Activated T-cell treated with anti-CD3 and anti-CD28 coated beads for 24 hours (primary cell): ENCODE data around the gene MYORG.
A peak's percentile ranks its signal among the peaks of the same experiment; 100 is the strongest.

Experiments
- DNase-seq: peaks from one replicate; pipeline ENCODE4 v3.0.0-alpha.2; 2020; ENCODE audit warnings: low read depth

The MYORG gene

GRCh38 chr9:34332076-34332964 lies 44.4 kb downstream of the MYORG start:
- no peak for DNase-seq

GRCh38 chr9:34331196-34331595 lies 45.5 kb downstream of the MYORG start:
- no peak for DNase-seq

GRCh38 chr9:34328987-34329832 lies 47.5 kb downstream of the MYORG start, which contains the start of the genes KIF24 and NUDT2:
Gene KIF24 (minus strand): TSS chr9:34329268. CDS start chr9:34311346, 17,922 bp downstream.
Gene NUDT2 (plus strand): TSS chr9:34329569. CDS start chr9:34339040, 9,471 bp downstream.
- peak; percentile 93 for DNase-seq

- no peak for DNase-seq
Observed at GRCh38 chr9:34328500-34328986, 48.2 kb downstream of the MYORG start.

- no peak for DNase-seq
Observed at GRCh38 chr9:34326690-34327089, 50.0 kb downstream of the MYORG start.

- no peak for DNase-seq
Observed at GRCh38 chr9:34322899-34323591, 53.7 kb downstream of the MYORG start.

GRCh38 chr9:34321451-34321850 lies 55.2 kb downstream of the MYORG start:
- DNase-seq, result no peak

GRCh38 chr9:34318163-34318790 lies 58.4 kb downstream of the MYORG start:
- DNase-seq, result no peak

GRCh38 chr9:34317436-34317835 lies 59.3 kb downstream of the MYORG start:
- no peak for DNase-seq
